HG02885 (cell line): ENCODE data around the gene HCN2.
"Not testable (repeated sequence)": the region's sequence is repeated elsewhere in the genome, so short reads cannot be mapped to it uniquely, and the experiment has no call there.

Experiments used
- ATAC-seq: cut with Tn5 transposase; IDR thresholded peaks from one replicate; pipeline ENCODE4 v1.9.1; 2021; ENCODE audit warnings: mild to moderate bottlenecking; ENCODE audit not compliant: unreplicated experiment, poor library complexity

The HCN2 gene

GRCh38 chr19:617551-618246, 28.0 kb downstream of the HCN2 start:
- ATAC-seq, result no peak

- no peak for ATAC-seq
Observed at GRCh38 chr19:618247-618619, 28.6 kb downstream of the HCN2 start.

- ATAC-seq, result no peak
Observed at GRCh38 chr19:618674-619285, 29.1 kb downstream of the HCN2 start.

GRCh38 chr19:619286-620002, 29.8 kb downstream of the HCN2 start:
- no peak for ATAC-seq

GRCh38 chr19:620166-620862, 30.6 kb downstream of the HCN2 start:
- ATAC-seq, result no peak

GRCh38 chr19:621191-621590, 31.5 kb downstream of the HCN2 start:
- not testable (repeated sequence) for ATAC-seq

GRCh38 chr19:621819-622218, 32.1 kb downstream of the HCN2 start:
- ATAC-seq, result no peak

- ATAC-seq, result no peak
Observed at GRCh38 chr19:622666-623065, 33.0 kb downstream of the HCN2 start.

- no peak for ATAC-seq
Observed at GRCh38 chr19:623175-623916, 33.7 kb downstream of the HCN2 start.

GRCh38 chr19:623974-624373, 34.3 kb downstream of the HCN2 start:
- no peak for ATAC-seq

GRCh38 chr19:624433-625109, 34.9 kb downstream of the HCN2 start:
- no peak for ATAC-seq

- no peak for ATAC-seq
Observed at GRCh38 chr19:625257-625656, 35.6 kb downstream of the HCN2 start.

GRCh38 chr19:626566-626965, 36.9 kb downstream of the HCN2 start:
- not testable (repeated sequence) for ATAC-seq

GRCh38 chr19:628168-628567, 38.5 kb downstream of the HCN2 start:
- no peak for ATAC-seq

- ATAC-seq, result not testable (repeated sequence)
Observed at GRCh38 chr19:629515-629914, 39.8 kb downstream of the HCN2 start.

- no peak for ATAC-seq
Observed at GRCh38 chr19:629961-630714, 40.5 kb downstream of the HCN2 start.

- ATAC-seq, result peak; percentile 19
Observed at GRCh38 chr19:632579-633067, 42.9 kb downstream of the HCN2 start.

- peak; percentile 92 for ATAC-seq
Observed at GRCh38 chr19:633068-633785, 43.5 kb downstream of the HCN2 start, which contains the start of gene POLRMT. Gene POLRMT (minus strand): TSS chr19:633537. CDS start chr19:633512, 25 bp downstream.
